Ascending aorta (tissue), 2 donors: Measurements from ENCODE around the gene COL15A1. TPM values are rescaled to one million over a fixed set of nuclear protein-coding genes. Genes with fewer than 3 reads are reported as not detected.

ENCODE experiments used
- DNase-seq, 2 donors: peaks; one replicate each; pipeline ENCODE4 v3.0.0-alpha.2; 2019; ENCODE audit warnings: low spot score in 2 of 2
- H3K27ac ChIP-seq, 2 donors: fragments of 200-600 bp; sonication (generic); one replicate each; pipeline ENCODE4 v1.5.1; 2016 to 2017; ENCODE audit warnings: mild to moderate bottlenecking in 1 of 2
- H3K27me3 ChIP-seq: fragments of 200-600 bp; sonication (generic); one replicate; pipeline ENCODE4 v1.5.1; 2017
- H3K36me3 ChIP-seq, 2 donors: fragments of 200-600 bp; sonication (generic); one replicate each; pipeline ENCODE4 v1.5.1; 2016
- H3K4me1 ChIP-seq, 2 donors: fragments of 200-600 bp; sonication (generic); one replicate each; pipeline ENCODE4 v1.5.1; 2016 to 2017; ENCODE audit warnings: mild to moderate bottlenecking in 1 of 2
- H3K4me3 ChIP-seq, 2 donors: fragments of 200-600 bp; sonication (generic); one replicate each; pipeline ENCODE4 v1.5.1; 2016 to 2017; ENCODE audit warnings: mild to moderate bottlenecking in 1 of 2
- H3K9me3 ChIP-seq, 2 donors: fragments of 200-600 bp; sonication (generic); one replicate each; pipeline ENCODE4 v1.5.1; 2016
- intact Hi-C: fragments of 100-400 bp; cut with DNase I; formaldehyde crosslinking; loops from one replicate; pipeline ENCODE4 v1.15.1; 2023
- total RNA-seq: library from RNA; depleted of rRNA; stranded (reverse); fragments of >200 nt; gene quantifications from one replicate; pipeline ENCODE4 v1.1.0, GENCODE V29; 2016
- TF ChIP-seq, protein P1 (sequence below), 3 experiments: fragments of 200-600 bp in 2 of 3; fragments of 450-650 bp in 1 of 3; sonication (generic) in 2 of 3; IDR thresholded peaks; one replicate each; pipeline ENCODE4 v1.5.1; 2016 to 2019; ENCODE audit warnings: antibody characterized with exemption in 3 of 3, mild to moderate bottlenecking in 1 of 3, moderate library complexity in 1 of 3

Gene COL15A1
- total RNA-seq, 1 donor from 2014 or later = 58.6 TPM

DNA sequence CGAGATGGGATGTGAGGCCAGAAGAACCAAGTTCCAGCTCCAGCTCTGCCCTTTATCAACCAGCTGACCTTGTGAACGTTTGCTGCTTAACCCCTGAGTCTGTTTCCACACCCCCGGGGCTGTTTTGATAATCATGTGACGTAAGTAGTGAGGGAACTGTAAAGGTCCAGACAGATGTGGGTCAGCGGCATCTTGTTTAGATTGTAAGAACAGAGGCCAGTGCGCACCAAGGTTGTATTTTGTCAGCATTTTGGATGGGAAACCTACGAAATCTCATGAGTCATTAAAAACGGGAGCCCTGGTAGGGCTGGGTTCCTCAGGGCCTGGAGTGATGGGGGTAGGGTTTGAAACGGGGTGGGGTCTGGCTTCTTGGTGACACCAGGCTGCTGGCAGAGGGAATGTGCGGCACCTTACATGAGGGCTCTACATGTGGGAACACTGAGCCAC is 13.8 kb upstream of the COL15A1 start:
- no peak overlapping the region for H3K4me3 ChIP-seq

DNA sequence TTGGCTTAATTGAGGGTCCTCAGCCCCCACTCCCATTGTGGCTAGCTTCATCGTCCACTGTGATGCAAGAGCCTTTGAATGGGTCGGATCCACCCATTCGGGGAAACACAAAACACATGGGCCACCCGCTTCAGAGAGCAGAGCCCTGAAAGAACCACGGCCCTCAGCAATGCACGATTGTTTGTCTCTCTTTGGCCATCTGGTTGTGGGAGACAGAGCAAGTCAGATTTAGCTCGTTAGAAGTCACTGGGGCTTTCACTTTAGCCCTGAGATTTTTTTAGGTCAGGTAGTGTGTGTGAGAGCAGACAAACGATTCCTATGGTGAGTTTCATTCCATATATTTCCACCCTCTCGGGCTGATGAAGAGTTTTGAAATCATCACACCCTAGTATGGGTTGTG is 12.9 kb upstream of the COL15A1 start:
- intact Hi-C loops = no loop called here
- Histone ChIP-seq H3K4me1 (no peaks in the 10 kb centered on the region), H3K27ac (no peak overlapping the region), H3K4me3 (no peak overlapping the region), H3K36me3 (no peaks in the 10 kb centered on the region), H3K9me3 (no peaks in the 10 kb centered on the region), H3K27me3 (no peaks in the 10 kb centered on the region)
- no peak for DNase-seq
- TF ChIP-seq, protein P1, sequence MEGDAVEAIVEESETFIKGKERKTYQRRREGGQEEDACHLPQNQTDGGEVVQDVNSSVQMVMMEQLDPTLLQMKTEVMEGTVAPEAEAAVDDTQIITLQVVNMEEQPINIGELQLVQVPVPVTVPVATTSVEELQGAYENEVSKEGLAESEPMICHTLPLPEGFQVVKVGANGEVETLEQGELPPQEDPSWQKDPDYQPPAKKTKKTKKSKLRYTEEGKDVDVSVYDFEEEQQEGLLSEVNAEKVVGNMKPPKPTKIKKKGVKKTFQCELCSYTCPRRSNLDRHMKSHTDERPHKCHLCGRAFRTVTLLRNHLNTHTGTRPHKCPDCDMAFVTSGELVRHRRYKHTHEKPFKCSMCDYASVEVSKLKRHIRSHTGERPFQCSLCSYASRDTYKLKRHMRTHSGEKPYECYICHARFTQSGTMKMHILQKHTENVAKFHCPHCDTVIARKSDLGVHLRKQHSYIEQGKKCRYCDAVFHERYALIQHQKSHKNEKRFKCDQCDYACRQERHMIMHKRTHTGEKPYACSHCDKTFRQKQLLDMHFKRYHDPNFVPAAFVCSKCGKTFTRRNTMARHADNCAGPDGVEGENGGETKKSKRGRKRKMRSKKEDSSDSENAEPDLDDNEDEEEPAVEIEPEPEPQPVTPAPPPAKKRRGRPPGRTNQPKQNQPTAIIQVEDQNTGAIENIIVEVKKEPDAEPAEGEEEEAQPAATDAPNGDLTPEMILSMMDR (IDR thresholded peaks at IDR 0.05) = no peak

More for the DNA sequence above, 13.8 kb upstream of the COL15A1 start:
- Histone ChIP-seq H3K36me3 (no peaks in the 10 kb centered on the region), H3K27ac (no peak overlapping the region), H3K4me1 (no peaks in the 10 kb centered on the region), H3K9me3 (no peaks in the 10 kb centered on the region), H3K27me3 (no peaks in the 10 kb centered on the region)
- TF ChIP-seq, protein P1 (IDR thresholded peaks at IDR 0.05) = no peak
- intact Hi-C loops = no loop called here
- no peak for DNase-seq

DNA sequence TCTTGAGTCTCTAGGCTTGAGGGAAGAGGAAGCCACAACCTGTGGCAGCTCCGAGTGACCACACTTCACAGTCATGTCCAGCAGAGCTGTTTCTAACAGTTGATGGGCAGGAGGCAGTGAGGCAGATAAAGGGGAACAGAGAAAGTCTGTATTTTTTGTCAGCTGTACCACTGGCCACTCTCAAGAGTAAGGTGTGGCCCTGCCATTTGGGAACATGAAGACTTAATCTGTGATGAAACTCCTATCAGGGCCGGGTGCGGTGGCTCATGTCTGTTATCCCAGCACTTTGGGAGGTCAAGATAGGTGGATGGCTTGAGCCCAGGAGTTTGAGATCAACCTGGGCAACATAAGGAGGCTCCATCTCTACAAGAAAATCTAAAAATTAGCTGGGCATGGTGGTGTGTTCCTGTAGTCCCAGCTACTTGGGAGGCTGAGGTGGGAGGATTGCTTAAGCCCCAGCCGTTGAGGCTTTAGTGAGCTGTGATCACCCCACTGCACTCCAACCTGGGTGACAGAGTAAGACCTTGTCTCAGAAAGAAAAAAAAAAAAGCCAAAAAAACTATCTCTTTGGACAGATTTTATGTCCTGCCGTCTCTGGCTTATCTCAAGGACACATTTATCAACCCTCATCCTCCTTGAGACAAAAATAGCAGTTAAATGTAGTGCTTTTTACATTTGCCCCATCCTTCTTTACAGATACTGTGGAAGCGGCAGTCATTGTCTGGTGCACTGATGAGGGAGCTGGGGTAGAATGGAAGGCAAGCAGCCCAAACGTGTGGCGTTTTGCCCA is 11.9 kb upstream of the COL15A1 start:
- H3K27ac ChIP-seq = no peak overlapping the region
- TF ChIP-seq, protein P1 (IDR thresholded peaks at IDR 0.05) = no peak
- no peaks in the 10 kb centered on the region for H3K36me3 ChIP-seq
- H3K9me3 ChIP-seq = no peaks in the 10 kb centered on the region
- no peaks in the 10 kb centered on the region for H3K27me3 ChIP-seq
- H3K4me3 ChIP-seq = no peak overlapping the region
- H3K4me1 ChIP-seq = no peaks in the 10 kb centered on the region
- DNase-seq = no peak
- intact Hi-C loops = no loop called here

DNA sequence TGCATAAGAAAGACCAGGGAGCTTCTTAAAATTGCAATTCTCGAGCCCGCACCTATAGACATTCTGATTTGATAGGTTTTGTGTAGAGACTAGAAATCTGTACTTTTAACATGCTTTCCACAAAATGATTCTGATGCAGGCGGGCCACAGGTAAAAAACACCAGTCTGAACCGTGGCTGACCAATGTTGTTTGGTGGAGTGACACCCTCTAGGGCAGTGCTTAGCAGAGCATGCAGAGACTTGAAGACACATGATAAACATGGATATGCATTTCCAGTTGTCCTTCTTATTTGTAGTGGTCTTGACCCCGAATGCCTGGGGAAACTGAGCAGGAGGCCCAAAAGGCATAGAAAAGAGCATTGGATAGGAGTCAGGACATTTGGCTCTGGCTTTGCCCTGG is 10.5 kb upstream of the COL15A1 start:
- Histone ChIP-seq H3K27me3 (no peaks in the 10 kb centered on the region), H3K4me3 (no peak overlapping the region), H3K9me3 (no peaks in the 10 kb centered on the region), H3K27ac (no peak overlapping the region), H3K36me3 (no peaks in the 10 kb centered on the region), H3K4me1 (no peaks in the 10 kb centered on the region)
- TF ChIP-seq, protein P1 (IDR thresholded peaks at IDR 0.05) = no peak
- no peak for DNase-seq
- intact Hi-C loops = no loop called here

DNA sequence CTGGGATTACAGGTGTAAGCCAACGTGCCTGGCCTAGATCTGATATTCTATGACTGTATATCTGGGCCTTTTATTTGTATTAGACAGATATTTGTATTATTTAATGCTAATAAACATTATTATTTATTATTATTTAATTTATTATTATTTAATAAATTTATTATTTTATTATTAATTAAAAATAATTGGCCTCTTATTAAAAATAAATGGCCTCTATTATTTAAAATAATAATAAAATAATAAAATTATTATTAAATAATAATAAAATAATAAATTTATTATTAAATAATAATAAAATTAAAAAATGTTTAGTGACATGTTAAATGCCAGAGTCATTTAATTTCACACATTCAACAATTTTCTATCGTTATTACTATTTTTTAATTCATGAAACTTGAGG is 9.8 kb upstream of the COL15A1 start:
- no peak overlapping the region for H3K4me3 ChIP-seq
- no peaks in the 10 kb centered on the region for H3K9me3 ChIP-seq
- H3K27ac ChIP-seq = no peak overlapping the region
- no peaks in the 10 kb centered on the region for H3K4me1 ChIP-seq
- DNase-seq = no peak
- intact Hi-C loops = no loop called here
- H3K36me3 ChIP-seq = no peaks in the 10 kb centered on the region
- TF ChIP-seq, protein P1 (IDR thresholded peaks at IDR 0.05) = no peak
- H3K27me3 ChIP-seq = no peaks in the 10 kb centered on the region
